ENCODE measurements around the gene RHBDF2.

RHBDF2 gene

GRCh38 chr17:76479515-76480060 lies 21.6 kb downstream of the RHBDF2 start:
- peaks cover 66% of the 10 kb centered on the region for H3K36me3 ChIP-seq
- TF ChIP-seq CTCF (IDR thresholded peaks at IDR 0.05) = no peak
- no peaks in the 10 kb centered on the region for H3K27me3 ChIP-seq
- no peaks in the 10 kb centered on the region for H3K9me3 ChIP-seq
- H3K4me3 ChIP-seq (ENCODE audit: low read depth in 1 of 2, low read length in 1 of 2) = no peak overlapping the region
- H3K27ac ChIP-seq = no peak overlapping the region
- H3K4me1 ChIP-seq (ENCODE audit: control insufficient read depth in 1 of 2, insufficient read depth in 1 of 2, low read depth in 1 of 2, low read length in 1 of 2) = peaks cover 17 to 22% of the 10 kb centered on the region in 2 experiments

- H3K9me3 ChIP-seq = no peaks in the 10 kb centered on the region
- no peaks in the 10 kb centered on the region for H3K27me3 ChIP-seq
Observed at GRCh38 chr17:76478730-76479514, 22.3 kb downstream of the RHBDF2 start.

GRCh38 chr17:76478097-76478496 lies 23.1 kb downstream of the RHBDF2 start:
- no peaks in the 10 kb centered on the region for H3K27me3 ChIP-seq
- peaks cover 81% of the 10 kb centered on the region for H3K36me3 ChIP-seq
- no peak overlapping the region for H3K27ac ChIP-seq
- no peak overlapping the region for H3K4me3 ChIP-seq (ENCODE audit: low read depth in 1 of 2, low read length in 1 of 2)
- TF ChIP-seq CTCF (IDR thresholded peaks at IDR 0.05) = no peak
- peaks cover 2 to 7% of the 10 kb centered on the region in 2 experiments for H3K4me1 ChIP-seq (ENCODE audit: control insufficient read depth in 1 of 2, insufficient read depth in 1 of 2, low read depth in 1 of 2, low read length in 1 of 2)
- H3K9me3 ChIP-seq = no peaks in the 10 kb centered on the region

More at GRCh38 chr17:76478730-76479514, 22.3 kb downstream of the RHBDF2 start:
- Histone ChIP-seq H3K27ac (no peak overlapping the region), H3K4me3 (ENCODE audit: low read depth in 1 of 2, low read length in 1 of 2) (no peak overlapping the region), H3K36me3 (peaks cover 73% of the 10 kb centered on the region), H3K4me1 (ENCODE audit: control insufficient read depth in 1 of 2, insufficient read depth in 1 of 2, low read depth in 1 of 2, low read length in 1 of 2) (peaks cover 10 to 16% of the 10 kb centered on the region in 2 experiments)
- no peak for TF ChIP-seq CTCF (IDR thresholded peaks at IDR 0.05)

- peaks cover 0 to 3% of the 10 kb centered on the region in 2 experiments for H3K4me1 ChIP-seq (ENCODE audit: control insufficient read depth in 1 of 2, insufficient read depth in 1 of 2, low read depth in 1 of 2, low read length in 1 of 2)
Observed at GRCh38 chr17:76477576-76477975, 23.6 kb downstream of the RHBDF2 start.

GRCh38 chr17:76476736-76477135 lies 24.5 kb downstream of the RHBDF2 start:
- Histone ChIP-seq H3K9me3 (no peaks in the 10 kb centered on the region), H3K27me3 (no peaks in the 10 kb centered on the region), H3K4me3 (ENCODE audit: low read depth in 1 of 2, low read length in 1 of 2) (no peak overlapping the region), H3K27ac (no peak overlapping the region), H3K4me1 (ENCODE audit: control insufficient read depth in 1 of 2, insufficient read depth in 1 of 2, low read depth in 1 of 2, low read length in 1 of 2) (peaks cover 0 to 3% of the 10 kb centered on the region in 2 experiments), H3K36me3 (peaks cover 95% of the 10 kb centered on the region)
- TF ChIP-seq CTCF (IDR thresholded peaks at IDR 0.05) = no peak

More at GRCh38 chr17:76477576-76477975, 23.6 kb downstream of the RHBDF2 start:
- Histone ChIP-seq H3K36me3 (peaks cover 86% of the 10 kb centered on the region), H3K27ac (no peak overlapping the region), H3K27me3 (no peaks in the 10 kb centered on the region), H3K4me3 (ENCODE audit: low read depth in 1 of 2, low read length in 1 of 2) (no peak overlapping the region), H3K9me3 (no peaks in the 10 kb centered on the region)
- TF ChIP-seq CTCF (IDR thresholded peaks at IDR 0.05) = no peak
